T follicular helper cell (primary cell): ENCODE results near the gene IL17A.

Experiments used
- DNase-seq: peaks from one replicate; pipeline ENCODE4 v3.0.0-alpha.2; 2020; ENCODE audit warnings: low read depth
- total RNA-seq, 2 experiments: gene quantifications; one replicate each; lab custom pipeline; 2026; lab: John Stamatoyannopoulos, UW

The IL17A gene
- 0 to 7.1 reads per million in 2 experiments for total RNA-seq

DNA sequence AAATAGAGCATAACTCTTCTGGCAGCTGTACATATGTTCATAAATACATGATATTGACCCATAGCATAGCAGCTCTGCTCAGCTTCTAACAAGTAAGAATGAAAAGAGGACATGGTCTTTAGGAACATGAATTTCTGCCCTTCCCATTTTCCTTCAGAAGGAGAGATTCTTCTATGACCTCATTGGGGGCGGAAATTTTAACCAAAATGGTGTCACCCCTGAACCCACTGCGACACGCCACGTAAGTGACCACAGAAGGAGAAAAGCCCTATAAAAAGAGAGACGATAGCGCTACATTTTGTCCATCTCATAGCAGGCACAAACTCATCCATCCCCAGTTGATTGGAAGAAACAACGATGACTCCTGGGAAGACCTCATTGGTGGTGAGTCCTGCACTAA, at the start of gene IL17A:
IL17A (plus strand) TSS at position 301 of the 400 bp plus-strand sequence; CDS start at position 358, 57 bp downstream.
- DNase-seq, result no peak

DNA sequence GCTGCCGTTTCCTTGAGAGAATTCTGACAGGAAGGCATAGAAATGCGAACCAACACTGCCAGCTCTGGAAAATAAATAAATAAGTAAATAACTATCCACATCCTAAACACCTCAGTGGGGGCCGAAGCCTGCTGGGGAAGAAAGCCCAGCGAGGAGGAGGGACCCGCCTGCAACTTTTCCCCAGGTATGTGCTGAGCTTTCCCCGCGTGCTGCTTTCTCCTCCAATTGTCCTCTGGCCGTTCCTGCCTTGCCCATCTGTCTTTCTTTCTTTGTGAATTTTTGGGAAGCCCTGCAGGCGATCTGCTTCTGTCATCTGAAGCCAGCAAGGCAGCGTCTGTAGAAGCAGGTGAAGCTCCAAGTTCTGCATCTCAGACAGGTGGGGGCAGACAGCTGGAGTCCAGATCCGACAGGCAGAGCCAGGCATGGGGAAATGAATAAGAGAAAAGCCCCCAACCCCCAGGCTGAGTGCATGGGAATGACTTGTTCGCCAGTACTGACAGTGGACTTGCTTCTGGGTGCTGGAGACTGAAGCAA, 49.2 kb upstream of the IL17A start:
- no peak for DNase-seq

DNA sequence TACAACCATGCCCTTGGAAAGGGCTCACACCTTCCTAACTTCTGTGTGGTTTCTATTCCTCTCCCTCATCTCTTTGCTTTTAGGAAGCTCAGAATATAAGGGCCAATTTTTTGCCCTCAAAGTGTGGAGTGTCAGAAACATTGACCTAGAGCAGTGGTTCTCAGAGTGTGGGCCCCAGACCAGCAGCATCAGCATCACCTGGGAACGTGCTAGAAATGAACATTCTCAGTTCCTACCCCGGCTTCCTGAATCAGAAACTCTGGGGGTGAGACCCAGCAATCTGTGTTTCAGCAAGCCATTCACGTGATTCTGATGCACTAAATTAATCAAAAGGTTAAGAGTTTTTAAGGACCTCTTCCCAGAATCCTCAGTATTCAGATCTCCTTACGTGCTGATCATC, 47.9 kb upstream of the IL17A start:
- DNase-seq, result no peak

DNA sequence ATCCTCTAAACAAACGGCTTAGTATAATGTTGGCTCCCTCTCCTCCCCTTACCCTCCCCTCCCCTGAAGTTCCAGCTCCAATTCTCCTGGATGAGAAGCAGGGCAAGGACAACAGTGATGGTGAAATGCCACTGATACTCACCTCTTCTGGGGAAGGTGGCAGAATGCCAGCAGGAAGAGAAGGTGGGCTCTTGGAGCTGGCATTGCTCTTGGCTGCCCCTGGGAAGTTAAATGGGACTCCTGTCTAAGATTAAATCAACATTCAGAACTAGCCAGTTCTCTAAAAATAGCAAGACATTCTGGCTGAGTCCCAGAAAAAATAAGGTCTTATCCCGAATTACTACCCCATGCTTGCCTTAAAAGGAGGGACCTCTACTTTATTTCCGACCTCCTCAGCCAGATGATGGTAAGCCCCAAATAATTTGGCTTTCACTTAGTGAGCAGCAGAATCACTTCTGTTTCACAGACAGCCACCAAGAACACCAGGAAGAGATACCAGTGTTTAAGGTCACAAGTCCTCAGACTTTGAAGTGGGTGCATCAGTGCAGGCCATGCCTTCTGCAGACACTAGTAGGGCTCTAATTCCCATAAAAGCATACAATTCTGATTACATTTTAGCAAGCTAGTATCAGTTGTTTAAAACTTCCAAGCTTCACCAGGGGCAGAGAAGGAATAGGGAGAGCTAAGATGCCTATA, 46.0 kb upstream of the IL17A start:
- DNase-seq, result no peak

DNA sequence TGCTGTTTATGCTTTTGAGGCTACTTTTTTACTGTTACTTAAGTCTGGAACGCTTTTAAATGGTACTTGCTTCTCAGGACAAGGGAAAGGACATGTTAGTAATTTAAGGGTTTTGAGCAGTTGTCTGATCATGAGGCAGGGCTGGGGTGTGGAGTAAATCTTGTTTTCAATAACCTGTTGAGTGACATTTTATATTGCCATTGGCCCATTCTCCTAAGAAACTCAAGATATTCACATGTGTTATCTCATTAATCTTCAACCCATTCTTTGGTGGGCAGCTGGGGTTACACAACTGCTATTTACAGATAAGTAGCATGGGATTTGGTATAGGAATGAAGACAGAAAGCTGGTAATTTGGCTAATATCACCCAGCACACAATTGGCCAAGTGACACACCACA, 44.6 kb upstream of the IL17A start:
- DNase-seq, result no peak

DNA sequence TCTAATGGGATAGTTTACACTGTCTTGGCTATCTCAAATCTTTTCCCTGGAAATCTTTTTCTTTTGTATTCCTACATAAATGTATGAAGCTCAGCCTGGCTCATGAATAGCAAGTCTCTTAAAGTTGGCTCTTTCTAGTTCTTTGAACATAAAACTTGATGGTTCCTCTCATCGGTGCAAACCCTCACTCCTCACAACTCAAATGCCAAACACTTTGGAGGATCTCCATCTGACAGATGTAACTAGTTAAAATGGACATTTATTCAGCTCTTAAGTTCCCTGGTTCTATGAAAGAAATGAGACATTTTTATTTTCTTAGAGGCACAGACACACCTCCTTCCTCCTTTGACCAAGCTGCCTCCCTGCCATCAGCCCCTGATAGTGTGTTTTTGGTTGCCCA, 43.6 kb upstream of the IL17A start:
- no peak for DNase-seq

DNA sequence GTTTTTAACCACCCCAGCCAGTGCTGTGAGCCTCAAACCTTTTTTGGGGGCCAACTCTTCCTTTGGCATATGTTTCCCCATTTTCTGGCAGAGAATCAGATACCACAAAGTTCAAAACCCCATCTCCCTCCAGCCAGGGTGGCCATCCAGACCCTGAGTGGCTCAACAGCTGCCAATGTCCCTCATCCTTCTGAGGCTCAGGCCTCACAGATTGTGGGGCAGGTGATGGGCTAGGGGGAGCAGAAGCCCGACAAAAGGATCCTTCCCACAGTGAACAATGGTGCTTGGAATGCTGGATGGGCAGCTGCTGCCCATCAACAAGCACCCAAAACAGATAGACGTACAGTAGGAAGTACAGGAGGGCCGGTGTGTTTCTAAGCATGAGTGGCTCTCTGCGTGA, 42.6 kb upstream of the IL17A start:
- DNase-seq, result no peak

DNA sequence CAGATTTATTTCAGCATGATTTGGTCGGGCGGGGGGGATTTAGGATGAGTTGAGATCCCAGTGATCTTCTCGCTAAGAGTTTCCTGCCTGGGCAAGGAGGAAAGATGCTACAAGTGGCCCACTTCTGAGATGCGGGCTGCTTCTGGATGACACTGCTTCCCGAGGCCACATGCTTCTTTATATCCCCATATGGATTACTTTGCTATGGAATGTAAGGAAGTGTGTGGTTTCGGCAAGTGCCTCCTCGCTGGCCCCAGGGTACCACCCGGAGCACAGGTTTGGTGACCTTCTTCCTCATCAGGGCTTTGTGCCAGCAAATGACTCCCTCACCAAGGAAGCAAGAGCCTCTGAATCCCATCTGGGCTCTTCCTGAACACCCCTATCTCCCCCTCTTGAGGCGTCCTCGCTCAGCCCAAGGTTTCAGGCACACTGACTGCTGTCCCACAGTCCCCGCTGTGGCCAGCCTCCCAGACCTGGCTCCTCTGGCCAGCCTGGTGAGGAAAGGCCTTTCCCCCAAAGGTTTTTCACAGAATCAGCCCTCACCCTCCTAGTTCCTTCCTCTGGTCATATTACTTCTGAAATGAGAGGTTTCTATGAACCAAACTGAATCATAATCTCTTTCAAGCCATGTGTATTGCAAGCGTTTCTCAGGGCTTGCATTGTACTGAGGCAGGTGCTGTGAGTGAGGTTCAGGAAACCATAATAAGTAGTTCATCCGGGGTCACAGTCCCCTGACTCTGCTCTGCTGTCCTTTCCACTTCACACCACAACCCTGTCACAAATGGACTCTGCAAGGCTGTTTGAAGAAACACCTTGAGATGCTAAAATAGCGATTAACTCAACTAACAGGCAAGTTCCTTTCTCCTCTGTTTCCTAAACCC, 41.7 kb upstream of the IL17A start:
- DNase-seq, result no peak

DNA sequence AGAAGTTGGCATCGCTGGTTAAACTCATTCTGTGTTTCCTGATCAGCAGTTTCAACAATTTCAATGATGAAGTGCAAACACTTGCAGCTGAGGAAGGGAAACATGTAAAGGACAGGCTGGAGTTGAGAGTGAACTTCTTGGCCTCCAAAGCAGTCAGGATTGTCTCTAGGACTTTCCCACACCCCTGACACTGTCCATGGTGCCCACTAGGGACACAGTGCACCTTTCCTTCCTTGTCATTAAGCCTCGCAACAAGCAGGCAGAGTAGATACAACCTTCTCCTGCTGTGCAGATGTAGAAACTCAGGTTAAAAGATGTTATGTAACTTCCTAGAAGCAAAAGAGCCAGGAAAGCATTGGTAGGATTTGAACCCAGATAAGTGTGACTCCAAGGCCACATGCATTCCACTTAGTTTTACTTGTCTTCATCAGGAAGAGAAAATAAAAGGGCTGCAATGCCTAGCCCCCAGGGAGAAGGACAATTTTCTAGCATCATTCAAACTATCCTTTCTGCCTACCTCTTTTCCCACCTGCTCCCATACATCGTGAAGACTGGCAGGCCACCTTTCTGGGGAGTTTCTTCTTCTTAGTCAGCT, 39.2 kb upstream of the IL17A start:
- no peak for DNase-seq

DNA sequence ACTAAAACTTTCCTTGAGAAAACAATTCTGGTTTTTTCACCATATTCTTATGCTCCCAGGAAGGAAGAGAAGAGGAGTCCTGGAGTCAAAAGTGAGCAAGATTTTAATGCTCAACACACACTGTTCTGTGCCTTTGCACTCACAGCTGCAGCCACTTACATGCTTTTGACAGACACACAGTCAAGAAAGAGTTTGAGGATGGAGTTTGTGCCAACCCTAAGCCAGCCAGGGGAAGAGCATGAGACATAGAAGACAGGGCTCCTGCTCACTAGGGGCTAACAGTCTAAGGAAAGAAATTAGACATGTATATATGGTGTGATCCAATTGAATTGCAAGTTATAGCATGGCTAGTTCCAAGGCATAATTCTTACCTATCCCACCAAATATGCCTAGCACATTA, 37.1 kb upstream of the IL17A start:
- no peak for DNase-seq

DNA sequence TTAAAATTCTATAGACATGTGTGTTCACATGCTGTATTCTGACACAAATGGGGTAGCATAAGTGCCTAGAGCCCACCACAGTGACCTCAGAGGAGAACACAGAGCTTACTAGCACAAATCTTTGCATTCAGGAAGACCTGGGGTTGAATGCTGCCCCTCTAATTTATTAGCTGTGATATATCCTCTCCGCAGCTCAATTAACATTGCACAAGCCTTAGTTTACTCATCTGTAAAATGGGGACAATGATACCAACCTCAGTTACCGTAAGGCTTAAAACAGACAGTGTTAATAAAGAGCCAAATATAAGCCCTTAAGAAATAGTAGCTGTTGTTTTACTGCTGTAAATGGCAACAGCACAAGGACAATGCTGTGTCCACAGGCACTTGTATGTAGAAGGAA, 36.2 kb upstream of the IL17A start:
- DNase-seq, result no peak

DNA sequence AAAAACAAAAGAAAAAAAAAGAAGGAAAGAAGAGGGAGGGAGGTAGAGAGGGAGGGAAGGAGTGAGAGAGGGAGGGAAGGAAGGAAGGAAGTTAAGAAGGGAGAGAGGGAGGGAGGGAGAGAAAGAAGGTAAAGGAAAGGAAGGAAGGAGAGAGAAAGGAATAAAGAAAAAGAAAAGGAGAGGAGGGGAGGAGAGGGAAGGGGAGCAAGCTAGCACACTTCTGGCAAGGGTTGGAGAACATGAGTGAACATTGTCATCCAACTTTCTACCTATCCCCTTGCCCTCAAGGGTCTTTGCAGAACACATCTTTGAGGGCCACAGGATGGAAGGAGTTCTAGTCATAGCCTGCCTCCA, 34.1 kb upstream of the IL17A start:
- no peak for DNase-seq

DNA sequence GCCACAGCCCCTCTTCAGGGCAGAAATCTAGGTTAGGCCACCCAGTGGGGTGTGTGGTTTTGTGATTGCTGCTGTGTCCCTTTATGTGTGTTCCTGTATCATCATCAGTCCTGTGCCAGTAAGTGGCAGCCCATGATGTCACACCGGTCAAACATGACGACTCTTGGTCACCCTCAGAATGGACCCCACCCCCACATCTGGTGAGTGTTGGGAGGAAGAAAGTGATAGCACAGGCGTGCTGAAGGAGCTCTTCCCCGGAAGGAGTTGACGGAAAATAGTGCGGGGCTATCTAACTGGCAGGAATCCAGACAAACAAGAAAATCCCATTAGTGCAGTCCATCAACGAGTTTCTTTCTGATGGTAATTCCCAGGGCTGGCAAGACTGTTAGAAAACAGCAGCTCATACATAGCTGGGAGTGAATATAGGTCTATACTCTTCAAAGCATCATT, 33.4 kb upstream of the IL17A start:
- DNase-seq, result no peak

DNA sequence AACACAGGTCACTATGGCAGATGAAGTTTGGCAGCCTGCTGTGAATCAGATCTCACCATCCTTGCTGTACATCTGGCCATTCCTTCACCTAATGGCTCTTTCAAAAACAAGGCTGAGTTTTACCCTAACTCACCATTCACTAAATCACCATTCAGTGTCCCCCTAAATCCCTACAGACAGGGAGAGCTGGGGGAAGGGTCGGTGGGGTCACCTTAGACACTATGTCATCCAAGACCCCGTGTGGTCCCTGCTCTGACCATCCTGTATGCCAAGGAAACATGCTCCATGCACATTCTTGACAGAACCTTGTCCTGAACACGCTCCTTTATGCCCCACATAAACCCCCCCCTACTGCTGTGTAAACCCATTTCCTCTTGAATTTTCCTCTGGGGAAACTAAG, 31.8 kb upstream of the IL17A start:
- no peak for DNase-seq

DNA sequence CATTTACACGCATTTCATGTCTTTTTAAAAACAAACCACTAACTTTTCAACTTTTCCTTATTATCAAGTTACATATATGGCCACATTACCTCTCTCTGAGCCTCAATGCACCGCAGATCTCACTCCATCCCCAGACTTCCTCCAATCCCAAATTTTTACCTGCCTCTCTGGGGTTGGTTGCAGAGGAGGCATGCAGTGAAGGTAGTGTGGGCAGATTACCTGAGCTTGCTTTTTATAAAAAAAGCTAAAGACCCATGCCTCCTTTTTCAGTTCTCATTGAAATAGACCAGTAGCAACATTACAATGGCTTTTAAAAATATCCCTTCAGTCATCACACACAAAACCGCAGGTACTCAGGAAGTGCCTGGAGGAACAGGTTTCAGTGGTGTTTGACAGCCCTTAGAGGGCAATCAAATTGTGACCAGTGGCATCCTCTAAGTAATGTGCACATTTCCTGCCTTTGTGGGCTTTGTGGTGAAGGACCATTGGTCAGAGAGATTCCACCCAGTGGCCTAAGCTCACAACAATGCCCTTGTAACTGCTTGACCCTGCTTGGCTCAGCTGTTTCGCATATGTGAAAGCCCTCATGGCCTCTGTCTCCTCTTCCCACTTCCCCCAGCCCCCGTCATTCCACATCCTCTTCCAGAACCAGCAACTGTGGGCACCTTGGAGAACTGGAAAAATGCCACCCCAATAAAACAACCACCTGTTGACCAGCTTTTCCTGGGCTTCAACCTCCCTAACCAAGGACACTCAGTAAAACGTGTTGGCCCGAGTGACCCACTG, 30.2 kb upstream of the IL17A start:
- DNase-seq, result no peak

DNA sequence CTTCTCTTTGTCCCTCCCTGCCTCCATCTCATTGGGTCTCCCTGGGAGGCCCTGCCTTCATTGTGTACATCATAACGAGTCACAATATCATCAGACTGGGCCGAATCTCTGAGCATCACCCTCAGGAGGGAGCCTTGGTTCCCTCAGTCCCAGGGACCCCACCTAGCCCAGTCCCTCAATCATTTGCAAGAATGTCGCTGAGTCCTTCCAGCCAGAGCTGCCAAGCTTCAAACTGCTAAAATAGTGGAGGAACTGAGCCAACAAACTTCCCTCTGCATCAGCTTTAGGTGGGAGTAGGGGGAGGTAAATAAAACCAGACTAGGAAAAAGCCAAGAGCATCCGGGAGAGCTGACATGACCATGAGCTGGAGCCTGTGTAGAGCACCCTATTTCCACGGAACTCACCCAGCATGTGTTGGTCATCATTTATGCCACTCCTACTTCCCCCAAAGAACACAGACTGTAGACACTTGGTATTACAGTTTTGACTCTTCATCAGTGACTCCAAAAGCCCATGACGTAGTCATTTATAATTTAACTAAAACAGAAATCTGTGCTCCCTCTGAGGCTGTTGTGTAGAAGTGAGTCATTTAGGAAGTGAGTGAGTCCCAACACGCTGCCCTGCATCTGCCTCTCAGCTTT, 28.8 kb upstream of the IL17A start:
- no peak for DNase-seq

DNA sequence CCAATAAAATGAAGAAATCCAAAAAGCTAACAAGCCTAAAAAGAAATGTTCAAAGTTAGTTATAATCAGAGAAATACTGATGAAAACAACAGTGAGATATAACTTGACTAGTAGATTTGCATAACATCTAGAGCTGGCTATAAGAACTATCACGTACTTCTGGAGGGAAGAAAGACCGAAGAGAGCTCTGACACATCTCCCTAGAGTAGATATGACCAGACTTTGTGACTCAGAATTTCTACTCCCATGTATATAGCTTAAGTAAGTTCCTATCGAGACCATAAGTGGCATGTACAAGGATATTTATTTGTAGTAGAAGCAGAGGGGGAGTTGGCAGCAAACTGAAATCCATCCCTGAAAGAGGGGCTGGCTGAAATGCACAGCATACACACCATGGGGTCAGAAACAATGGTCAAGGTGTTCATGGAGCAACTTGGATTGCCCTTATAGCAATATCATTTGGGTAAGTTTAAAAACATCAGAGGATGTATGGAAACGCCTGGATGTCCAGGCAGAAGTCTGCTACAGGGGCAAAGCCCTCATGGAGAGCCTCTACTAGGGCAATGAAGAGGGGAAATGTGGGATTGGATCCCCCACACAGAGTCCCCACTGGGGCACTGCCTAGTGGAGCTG, 25.6 kb upstream of the IL17A start:
- no peak for DNase-seq

DNA sequence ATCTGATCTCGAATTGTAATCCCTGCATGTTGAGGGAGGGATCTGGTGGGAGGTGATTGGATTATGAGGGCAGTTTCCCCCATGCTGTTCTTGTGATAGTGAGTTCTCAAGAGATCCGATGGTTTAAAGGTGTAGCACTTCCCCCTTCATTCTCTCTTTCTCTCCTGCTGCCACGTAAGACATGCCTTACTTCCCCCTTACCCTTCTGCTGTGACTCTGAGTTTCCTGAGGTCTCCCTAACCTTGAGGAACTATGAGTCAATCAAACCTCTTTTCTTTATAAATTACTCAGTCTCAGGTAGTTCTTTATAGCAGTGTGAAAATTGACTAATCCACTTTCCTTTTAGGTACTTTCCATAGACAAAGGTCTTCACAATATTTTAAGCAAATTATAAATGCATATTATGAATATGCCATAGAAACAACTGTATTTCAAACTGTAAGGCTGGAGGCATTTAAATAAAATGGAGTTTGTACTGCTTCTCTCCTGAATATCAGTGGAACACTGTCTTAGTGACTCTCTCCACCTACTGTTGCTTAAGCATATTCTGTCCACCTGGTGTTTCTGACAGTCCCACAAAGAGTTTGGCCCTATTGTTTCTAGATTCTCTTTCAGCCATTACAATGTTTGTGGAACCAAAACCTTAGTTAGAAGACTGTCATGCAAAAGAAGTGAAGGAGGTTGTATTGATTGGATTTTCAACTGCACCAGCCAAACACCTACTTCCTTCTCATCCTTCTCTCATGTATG, 24.3 kb upstream of the IL17A start:
- no peak for DNase-seq

DNA sequence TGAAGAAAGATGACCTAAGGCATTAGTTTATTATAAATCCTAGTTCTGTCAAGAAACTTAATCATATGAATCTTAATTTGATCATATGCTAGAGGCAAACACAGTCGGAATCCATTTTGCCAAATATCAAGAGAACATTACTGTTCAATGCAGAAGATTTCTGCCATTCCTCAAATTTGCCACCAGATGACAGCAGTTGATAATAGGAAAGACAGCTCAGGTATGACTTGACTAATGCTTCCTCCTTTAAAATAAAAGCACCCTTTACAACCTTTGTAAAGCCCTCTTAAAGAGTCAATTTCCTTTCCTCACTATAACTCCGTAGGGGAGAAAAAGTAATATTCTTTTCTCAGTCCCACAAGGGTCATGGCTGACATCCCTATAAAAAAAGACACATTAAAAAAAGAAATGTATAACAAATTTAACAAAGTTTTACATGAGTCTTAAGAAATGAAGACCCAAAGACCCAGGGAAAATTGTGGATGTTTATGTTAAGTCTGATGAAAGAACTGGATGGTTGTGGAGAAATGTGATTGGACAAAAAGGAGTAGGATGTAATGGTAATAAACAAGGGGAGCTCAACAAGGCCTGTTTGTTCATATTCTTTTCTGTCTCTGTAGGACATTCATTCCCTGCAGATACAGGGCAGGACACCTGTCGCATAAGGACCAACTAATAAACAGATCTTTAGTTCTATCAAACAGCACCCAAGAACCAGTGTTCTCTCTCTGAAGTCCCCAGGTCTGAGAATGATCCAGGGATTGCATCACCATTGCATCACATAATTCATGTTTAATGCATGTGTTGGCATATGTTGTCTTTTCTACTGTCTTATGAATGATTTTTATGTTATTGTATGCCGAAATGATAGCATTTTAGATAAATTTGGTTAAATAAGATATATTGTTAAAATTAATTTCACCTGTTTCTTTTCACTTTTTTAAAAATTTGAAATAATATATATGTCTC, 23.0 kb upstream of the IL17A start:
- DNase-seq, result no peak
